OCI-LY3 (cell line): ENCODE measurements around the gene MED9.

Experiments
- H2AFZ ChIP-seq: fragments of 200-600, 300-600 bp; shearing (Covaris generic); 2 replicates; pipeline ENCODE4 v1.6.0; 2014; ENCODE audit warnings: antibody characterized with exemption, low read depth, low read length
- H3K27ac ChIP-seq: fragments of 200-600, 300-600 bp; sonication (generic); 2 replicates; pipeline ENCODE4 v1.5.1; 2014; ENCODE audit warnings: mild to moderate bottlenecking, low read length, moderate library complexity, mixed read lengths
- H3K27me3 ChIP-seq: fragments of 200-600, 300-600 bp; sonication (generic); 2 replicates; pipeline ENCODE4 v1.6.1; 2014; ENCODE audit warnings: low read depth, low read length, mixed read lengths
- H3K36me3 ChIP-seq: fragments of 200-600, 300-600 bp; sonication (generic); replicated peaks from 2 replicates; pipeline ENCODE3; 2014; ENCODE audit warnings: low read depth, low read length, mixed read lengths
- H3K4me1 ChIP-seq: fragments of 300-600, 200-600 bp; sonication (generic); 2 replicates; pipeline ENCODE4 v1.6.1; 2014; ENCODE audit warnings: low read length, mixed read lengths
- H3K4me2 ChIP-seq: fragments of 200-600, 300-600 bp; sonication (generic); 2 replicates; pipeline ENCODE4 v1.6.1; 2014; ENCODE audit warnings: low read length, mixed read lengths
- H3K4me3 ChIP-seq: fragments of 300-600, 200-600 bp; sonication (generic); 2 replicates; pipeline ENCODE4 v1.5.1; 2014; ENCODE audit warnings: antibody characterized with exemption, mild to moderate bottlenecking, low read length, moderate library complexity
- H3K79me2 ChIP-seq: fragments of 300-600, 200-600 bp; shearing (Covaris generic); 2 replicates; pipeline ENCODE4 v1.6.1; 2014; ENCODE audit warnings: mild to moderate bottlenecking, low read length, mixed read lengths
- H3K9ac ChIP-seq: fragments of 300-600, 200-600 bp; shearing (Covaris generic); 2 replicates; pipeline ENCODE4 v1.6.0; 2014; ENCODE audit warnings: mild to moderate bottlenecking, low read length, moderate library complexity
- H3K9me3 ChIP-seq: fragments of 200-600, 300-600 bp; shearing (Covaris generic); 2 replicates; pipeline ENCODE4 v1.6.1; 2014; ENCODE audit warnings: low read length, mixed read lengths; ENCODE audit not compliant: insufficient read depth
- H4K20me1 ChIP-seq: fragments of 200-600, 300-600 bp; sonication (generic); 2 replicates; pipeline ENCODE4 v1.6.1; 2016; ENCODE audit warnings: low read length, mixed read lengths; ENCODE audit not compliant: insufficient read depth
- CTCF ChIP-seq: fragments of 200-600, 300-600 bp; sonication (generic); IDR thresholded peaks from 2 replicates; pipeline ENCODE4 v1.5.1; 2014; ENCODE audit warnings: antibody characterized with exemption, low read length, low read depth
- EZH2phosphoT487 ChIP-seq: fragments of 200-600 bp; shearing (Covaris generic); IDR thresholded peaks from 2 replicates; pipeline ENCODE4 v1.6.1; 2018; ENCODE audit warnings: antibody characterized with exemption, mixed run types, low read depth

MED9 gene

GRCh38 chr17:17525311-17525710 lies 48.5 kb downstream of the MED9 start:
- Histone ChIP-seq H3K27me3 (no peaks in the 10 kb centered on the region), H3K27ac (no peak overlapping the region), H3K9me3 (no peaks in the 10 kb centered on the region), H3K4me3 (no peak overlapping the region), H3K4me1 (no peaks in the 10 kb centered on the region), H3K79me2 (no peaks in the 10 kb centered on the region), H3K4me2 (no peak overlapping the region), H3K36me3 (no peaks in the 10 kb centered on the region), H3K9ac (no peak overlapping the region), H4K20me1 (no peaks in the 10 kb centered on the region), H2AFZ (no peak overlapping the region)
- TF ChIP-seq EZH2phosphoT487 (no peak), CTCF (no peak)

- Histone ChIP-seq H3K4me1 (no peaks in the 10 kb centered on the region), H3K27me3 (no peaks in the 10 kb centered on the region), H3K79me2 (no peaks in the 10 kb centered on the region), H3K9ac (no peak overlapping the region), H3K36me3 (no peaks in the 10 kb centered on the region), H3K4me2 (no peak overlapping the region), H3K4me3 (no peak overlapping the region), H4K20me1 (no peaks in the 10 kb centered on the region), H3K27ac (no peak overlapping the region), H3K9me3 (no peaks in the 10 kb centered on the region), H2AFZ (no peak overlapping the region)
- TF ChIP-seq EZH2phosphoT487, result no peak
- no peak for TF ChIP-seq CTCF
These were observed 49.2 kb downstream of the MED9 start for GRCh38 chr17:17525956-17526355.

GRCh38 chr17:17526369-17526768 lies 49.6 kb downstream of the MED9 start:
- Histone ChIP-seq H3K27ac (no peak overlapping the region), H3K9ac (no peak overlapping the region), H4K20me1 (no peaks in the 10 kb centered on the region), H3K9me3 (no peaks in the 10 kb centered on the region), H3K36me3 (no peaks in the 10 kb centered on the region), H2AFZ (no peak overlapping the region), H3K4me2 (no peak overlapping the region), H3K27me3 (no peaks in the 10 kb centered on the region), H3K79me2 (no peaks in the 10 kb centered on the region), H3K4me1 (no peaks in the 10 kb centered on the region), H3K4me3 (no peak overlapping the region)
- TF ChIP-seq EZH2phosphoT487, result no peak

- Histone ChIP-seq H3K79me2 (no peaks in the 10 kb centered on the region), H3K4me1 (no peaks in the 10 kb centered on the region), H2AFZ (no peak overlapping the region), H3K4me2 (no peak overlapping the region), H3K27me3 (no peaks in the 10 kb centered on the region), H4K20me1 (no peaks in the 10 kb centered on the region), H3K27ac (no peak overlapping the region), H3K9ac (no peak overlapping the region), H3K36me3 (no peaks in the 10 kb centered on the region), H3K4me3 (no peak overlapping the region), H3K9me3 (no peaks in the 10 kb centered on the region)
- TF ChIP-seq EZH2phosphoT487 (no peak), CTCF (no peak)
These were observed 50.7 kb downstream of the MED9 start for GRCh38 chr17:17527534-17527933.
